ENCODE results near the gene RGS7. TPM values are rescaled to one million over a fixed set of nuclear protein-coding genes. Genes with fewer than 3 reads are reported as not detected.

RGS7 gene
- total RNA-seq, 2 experiments from 2014 or later: not detected

GRCh38 chr1:241219449-241219848 lies 137.6 kb downstream of the RGS7 start:
- ATAC-seq (no peak), DNase-seq (no peak)
- no peak overlapping the region for H3K27ac Mint-ChIP-seq
- no peaks in the 10 kb centered on the region for H3K4me1 Mint-ChIP-seq (ENCODE audit: low read depth)
- H3K9me3 Mint-ChIP-seq (ENCODE audit: insufficient read depth): peaks cover 8% of the 10 kb centered on the region
- H3K27me3 Mint-ChIP-seq (ENCODE audit: low read depth): no peaks in the 10 kb centered on the region
- CTCF ChIA-PET: no interaction called here
- POLR2A ChIA-PET: no interaction called here
- no peaks in the 10 kb centered on the region for H3K36me3 Mint-ChIP-seq (ENCODE audit: low read depth)
- H3K4me3 Mint-ChIP-seq: no peak overlapping the region

GRCh38 chr1:241217516-241217915 lies 139.5 kb downstream of the RGS7 start:
- DNase-seq: no peak
- Mint-ChIP-seq H3K4me1 (ENCODE audit: low read depth) (no peaks in the 10 kb centered on the region), H3K9me3 (ENCODE audit: insufficient read depth) (no peaks in the 10 kb centered on the region), H3K27ac (no peak overlapping the region), H3K36me3 (ENCODE audit: low read depth) (no peaks in the 10 kb centered on the region), H3K4me3 (no peak overlapping the region), H3K27me3 (ENCODE audit: low read depth) (no peaks in the 10 kb centered on the region)
- CTCF ChIA-PET: no interaction called here
- no peak for ATAC-seq
- POLR2A ChIA-PET: no interaction called here

- ATAC-seq (no peak), DNase-seq (no peak)
- H3K4me1 Mint-ChIP-seq (ENCODE audit: low read depth): no peaks in the 10 kb centered on the region
- no peaks in the 10 kb centered on the region for H3K9me3 Mint-ChIP-seq (ENCODE audit: insufficient read depth)
- H3K36me3 Mint-ChIP-seq (ENCODE audit: low read depth): no peaks in the 10 kb centered on the region
- POLR2A ChIA-PET: no interaction called here
- CTCF ChIA-PET: no interaction called here
- no peak overlapping the region for H3K27ac Mint-ChIP-seq
- H3K4me3 Mint-ChIP-seq: no peak overlapping the region
- no peaks in the 10 kb centered on the region for H3K27me3 Mint-ChIP-seq (ENCODE audit: low read depth)
These were observed 141.3 kb downstream of the RGS7 start for GRCh38 chr1:241215683-241216082.

GRCh38 chr1:241215203-241215602 lies 141.8 kb downstream of the RGS7 start:
- Mint-ChIP-seq H3K9me3 (ENCODE audit: insufficient read depth) (no peaks in the 10 kb centered on the region), H3K4me1 (ENCODE audit: low read depth) (no peaks in the 10 kb centered on the region), H3K27ac (no peak overlapping the region), H3K36me3 (ENCODE audit: low read depth) (no peaks in the 10 kb centered on the region), H3K4me3 (no peak overlapping the region), H3K27me3 (ENCODE audit: low read depth) (no peaks in the 10 kb centered on the region)
- CTCF ChIA-PET: no interaction called here
- no peak for DNase-seq
- ATAC-seq: no peak
- POLR2A ChIA-PET: no interaction called here

GRCh38 chr1:241213139-241213538 lies 143.9 kb downstream of the RGS7 start:
- ATAC-seq (no peak), DNase-seq (no peak)
- CTCF ChIA-PET: no interaction called here
- no peaks in the 10 kb centered on the region for H3K36me3 Mint-ChIP-seq (ENCODE audit: low read depth)
- H3K27ac Mint-ChIP-seq: no peak overlapping the region
- no peak overlapping the region for H3K4me3 Mint-ChIP-seq
- H3K4me1 Mint-ChIP-seq (ENCODE audit: low read depth): no peaks in the 10 kb centered on the region
- H3K27me3 Mint-ChIP-seq (ENCODE audit: low read depth): no peaks in the 10 kb centered on the region
- no peaks in the 10 kb centered on the region for H3K9me3 Mint-ChIP-seq (ENCODE audit: insufficient read depth)
- POLR2A ChIA-PET: no interaction called here

GRCh38 chr1:241212628-241213027 lies 144.4 kb downstream of the RGS7 start:
- POLR2A ChIA-PET: no interaction called here
- CTCF ChIA-PET: no interaction called here
- no peaks in the 10 kb centered on the region for H3K9me3 Mint-ChIP-seq (ENCODE audit: insufficient read depth)
- no peaks in the 10 kb centered on the region for H3K27me3 Mint-ChIP-seq (ENCODE audit: low read depth)
- H3K36me3 Mint-ChIP-seq (ENCODE audit: low read depth): no peaks in the 10 kb centered on the region
- ATAC-seq (no peak), DNase-seq (no peak)
- H3K27ac Mint-ChIP-seq: no peak overlapping the region
- no peaks in the 10 kb centered on the region for H3K4me1 Mint-ChIP-seq (ENCODE audit: low read depth)
- no peak overlapping the region for H3K4me3 Mint-ChIP-seq

GRCh38 chr1:241208910-241209379 lies 148.1 kb downstream of the RGS7 start:
- POLR2A ChIA-PET: no interaction called here

GRCh38 chr1:241203817-241204216 lies 153.2 kb downstream of the RGS7 start:
- no peak for DNase-seq
- no peak overlapping the region for H3K27ac Mint-ChIP-seq
- H3K36me3 Mint-ChIP-seq (ENCODE audit: low read depth): no peaks in the 10 kb centered on the region
- POLR2A ChIA-PET: no interaction called here
- no peaks in the 10 kb centered on the region for H3K4me1 Mint-ChIP-seq (ENCODE audit: low read depth)
- H3K4me3 Mint-ChIP-seq: no peak overlapping the region
- H3K9me3 Mint-ChIP-seq (ENCODE audit: insufficient read depth): no peaks in the 10 kb centered on the region
- CTCF ChIA-PET: no interaction called here
- H3K27me3 Mint-ChIP-seq (ENCODE audit: low read depth): no peaks in the 10 kb centered on the region
- no peak for ATAC-seq

More at GRCh38 chr1:241208910-241209379, 148.1 kb downstream of the RGS7 start:
- Mint-ChIP-seq H3K27ac (no peak overlapping the region), H3K36me3 (ENCODE audit: low read depth) (no peaks in the 10 kb centered on the region), H3K4me3 (no peak overlapping the region), H3K4me1 (ENCODE audit: low read depth) (no peaks in the 10 kb centered on the region), H3K9me3 (ENCODE audit: insufficient read depth) (no peaks in the 10 kb centered on the region), H3K27me3 (ENCODE audit: low read depth) (no peaks in the 10 kb centered on the region)
- no peak for ATAC-seq
- DNase-seq: no peak
- CTCF ChIA-PET: no interaction called here

GRCh38 chr1:241202401-241202800 lies 154.6 kb downstream of the RGS7 start:
- no peak overlapping the region for H3K27ac Mint-ChIP-seq
- POLR2A ChIA-PET: no interaction called here
- no peak for DNase-seq
- CTCF ChIA-PET: no interaction called here
- ATAC-seq: no peak
- H3K36me3 Mint-ChIP-seq (ENCODE audit: low read depth): no peaks in the 10 kb centered on the region
- H3K27me3 Mint-ChIP-seq (ENCODE audit: low read depth): no peaks in the 10 kb centered on the region
- H3K4me3 Mint-ChIP-seq: no peak overlapping the region
- no peaks in the 10 kb centered on the region for H3K9me3 Mint-ChIP-seq (ENCODE audit: insufficient read depth)
- no peaks in the 10 kb centered on the region for H3K4me1 Mint-ChIP-seq (ENCODE audit: low read depth)

- no peak for ATAC-seq
- DNase-seq: no peak
- CTCF ChIA-PET: no interaction called here
- H3K4me3 Mint-ChIP-seq: no peak overlapping the region
- H3K36me3 Mint-ChIP-seq (ENCODE audit: low read depth): no peaks in the 10 kb centered on the region
- no peaks in the 10 kb centered on the region for H3K4me1 Mint-ChIP-seq (ENCODE audit: low read depth)
- H3K27me3 Mint-ChIP-seq (ENCODE audit: low read depth): no peaks in the 10 kb centered on the region
- H3K27ac Mint-ChIP-seq: no peak overlapping the region
- peaks cover 8% of the 10 kb centered on the region for H3K9me3 Mint-ChIP-seq (ENCODE audit: insufficient read depth)
- POLR2A ChIA-PET: no interaction called here
These were observed 170.3 kb downstream of the RGS7 start for GRCh38 chr1:241186716-241187115.

- DNase-seq (no peak), ATAC-seq (no peak)
- Mint-ChIP-seq H3K4me1 (ENCODE audit: low read depth) (no peaks in the 10 kb centered on the region), H3K27ac (no peak overlapping the region), H3K36me3 (ENCODE audit: low read depth) (no peaks in the 10 kb centered on the region), H3K4me3 (no peak overlapping the region), H3K9me3 (ENCODE audit: insufficient read depth) (peaks cover 8% of the 10 kb centered on the region), H3K27me3 (ENCODE audit: low read depth) (no peaks in the 10 kb centered on the region)
- CTCF ChIA-PET: no interaction called here
- POLR2A ChIA-PET: no interaction called here
These were observed 175.0 kb downstream of the RGS7 start for GRCh38 chr1:241181971-241182370.

GRCh38 chr1:241181471-241181870 lies 175.5 kb downstream of the RGS7 start:
- no peaks in the 10 kb centered on the region for H3K27me3 Mint-ChIP-seq (ENCODE audit: low read depth)
- no peak for ATAC-seq
- no peak overlapping the region for H3K27ac Mint-ChIP-seq
- DNase-seq: no peak
- H3K9me3 Mint-ChIP-seq (ENCODE audit: insufficient read depth): peaks cover 8% of the 10 kb centered on the region
- CTCF ChIA-PET: no interaction called here
- H3K4me1 Mint-ChIP-seq (ENCODE audit: low read depth): no peaks in the 10 kb centered on the region
- H3K36me3 Mint-ChIP-seq (ENCODE audit: low read depth): no peaks in the 10 kb centered on the region
- POLR2A ChIA-PET: no interaction called here
- H3K4me3 Mint-ChIP-seq: no peak overlapping the region

- peaks cover 8% of the 10 kb centered on the region for H3K9me3 Mint-ChIP-seq (ENCODE audit: insufficient read depth)
- H3K27ac Mint-ChIP-seq: no peak overlapping the region
- CTCF ChIA-PET: no interaction called here
These were observed 176.4 kb downstream of the RGS7 start for GRCh38 chr1:241180569-241180968.

More at GRCh38 chr1:241180569-241180968, 176.4 kb downstream of the RGS7 start:
- Mint-ChIP-seq H3K36me3 (ENCODE audit: low read depth) (no peaks in the 10 kb centered on the region), H3K27me3 (ENCODE audit: low read depth) (no peaks in the 10 kb centered on the region), H3K4me3 (no peak overlapping the region), H3K4me1 (ENCODE audit: low read depth) (no peaks in the 10 kb centered on the region)
- POLR2A ChIA-PET: no interaction called here
- ATAC-seq (no peak), DNase-seq (no peak)

Data from activated CD8-positive, alpha-beta T cell treated with anti-CD3 and anti-CD28 coated beads, Interleukin-2, amount 10 ng/mL, durations not matched to agents 7 days and 5 days (primary cell).